ENCODE data around the gene TMPRSS11E. TPM values are rescaled to one million over a fixed set of nuclear protein-coding genes. Genes with fewer than 3 reads are reported as not detected.
"Not testable (repeated sequence)": the region's sequence is repeated elsewhere in the genome, so short reads cannot be mapped to it uniquely, and the experiment has no call there.

The TMPRSS11E gene
- total and polyA plus RNA-seq, 10 of the 15 experiments (the other 5 are each of a cell fraction or from before 2014, with no cell fraction given) = not detected

GRCh38 chr4:68406479-68406859, 40.8 kb upstream of the TMPRSS11E start (continued):
- no peak for TF ChIP-seq CEBPB (IDR thresholded peaks at IDR 0.05; ENCODE audit: borderline replicate concordance in 1 of 2, low read depth in 2 of 2, low read length in 2 of 2)

- H3K27me3 ChIP-seq (replicated peaks in 1 of 2; ENCODE audit: control insufficient read depth in 2 of 2, insufficient read depth in 2 of 2, low read length in 1 of 2); H2AFZ ChIP-seq (ENCODE audit: control insufficient read depth, low read depth, low read length); H3K36me3 ChIP-seq (ENCODE audit: control insufficient read depth in 2 of 2, insufficient read depth in 2 of 2, low read length in 1 of 2); DNase-seq (ENCODE audit: low read depth, low spot score); SMC1A ChIA-PET (ENCODE audit: uncharacterized antibody, unreplicated experiment); H4K20me1 ChIP-seq (ENCODE audit: control insufficient read depth, insufficient read depth); ATAC-seq; CTCF ChIA-PET; H3K27ac ChIP-seq (ENCODE audit: control insufficient read depth, insufficient read depth); FAIRE-seq; intact Hi-C loops (cut with micrococcal nuclease; ENCODE audit: unreplicated experiment); in situ Hi-C loops (cut with MboI); H3K4me2 ChIP-seq (ENCODE audit: control insufficient read depth, insufficient read depth); BruUV-seq (replicated peaks); H3K9me3 ChIP-seq (replicated peaks; ENCODE audit: control insufficient read depth, insufficient read depth, low read length); RAD21 ChIA-PET (ENCODE audit: unreplicated experiment); H3K9ac ChIP-seq (ENCODE audit: control insufficient read depth, insufficient read depth, low read length); H3K4me1 ChIP-seq (ENCODE audit: control insufficient read depth, insufficient read depth, low read length); H3K79me2 ChIP-seq (ENCODE audit: control insufficient read depth, insufficient read depth, low read length); H3K4me3 ChIP-seq; POLR2A ChIA-PET: not testable (repeated sequence)
- WGBS (ENCODE audit: insufficient coverage, insufficient replicate concordance, low lambda C conversion rate, missing lambda C conversion rate) = 47% methylated on average over 8 of the region's 10 CpGs
These were observed 40.0 kb upstream of the TMPRSS11E start for GRCh38 chr4:68407015-68407867.

- WGBS (ENCODE audit: insufficient coverage, insufficient replicate concordance, low lambda C conversion rate, missing lambda C conversion rate) = 45% methylated on average over 3 of the region's 3 CpGs
- Histone ChIP-seq H3K4me2 (ENCODE audit: control insufficient read depth, insufficient read depth) (no peak overlapping the region), H3K36me3 (ENCODE audit: control insufficient read depth in 2 of 2, insufficient read depth in 2 of 2, low read length in 1 of 2) (no peaks in the 10 kb centered on the region), H3K9ac (ENCODE audit: control insufficient read depth, insufficient read depth, low read length) (no peak overlapping the region), H4K20me1 (ENCODE audit: control insufficient read depth, insufficient read depth) (no peaks in the 10 kb centered on the region), H2AFZ (ENCODE audit: control insufficient read depth, low read depth, low read length) (no peak overlapping the region), H3K27me3 (replicated peaks in 1 of 2; ENCODE audit: control insufficient read depth in 2 of 2, insufficient read depth in 2 of 2, low read length in 1 of 2) (no peaks in the 10 kb centered on the region), H3K9me3 (replicated peaks; ENCODE audit: control insufficient read depth, insufficient read depth, low read length) (no peaks in the 10 kb centered on the region), H3K4me1 (ENCODE audit: control insufficient read depth, insufficient read depth, low read length) (no peaks in the 10 kb centered on the region), H3K4me3 (no peak overlapping the region), H3K27ac (ENCODE audit: control insufficient read depth, insufficient read depth) (no peak overlapping the region), H3K79me2 (ENCODE audit: control insufficient read depth, insufficient read depth, low read length) (no peaks in the 10 kb centered on the region)
- in situ Hi-C loops (cut with MboI) = no loop called here
- no TSS peak for BruUV-seq (replicated peaks)
- ATAC-seq (no peak), FAIRE-seq (no peak), DNase-seq (ENCODE audit: low read depth, low spot score) (no peak)
- POLR2A ChIA-PET = no interaction called here
- TF ChIP-seq IKZF2 (IDR thresholded peaks at IDR 0.05) (no peak), E2F4 (IDR thresholded peaks at IDR 0.05; ENCODE audit: low read depth, low read length) (no peak), ZZZ3 (IDR thresholded peaks at IDR 0.05; ENCODE audit: control insufficient read depth, insufficient read length, low read depth) (no peak)
- CTCF ChIA-PET = no interaction called here
- SMC1A ChIA-PET (ENCODE audit: uncharacterized antibody, unreplicated experiment) = no interaction called here
- RAD21 ChIA-PET (ENCODE audit: unreplicated experiment) = no interaction called here
- intact Hi-C loops (cut with micrococcal nuclease; ENCODE audit: unreplicated experiment) = no loop called here
These were observed 39.4 kb upstream of the TMPRSS11E start for GRCh38 chr4:68407868-68408190.
